HG02852 (cell line): ENCODE results near the gene PSME1.

Experiments
- ATAC-seq: cut with Tn5 transposase; IDR thresholded peaks from one replicate; pipeline ENCODE4 v1.9.1; 2021; ENCODE audit warnings: mild to moderate bottlenecking, moderate library complexity; ENCODE audit not compliant: unreplicated experiment

The PSME1 gene

GRCh38 chr14:24135834-24136683 lies at the start of gene PSME1:
Gene PSME1 (plus strand): TSS chr14:24136194. CDS start chr14:24136263, 69 bp downstream.
- peak; percentile 87 for ATAC-seq

- ATAC-seq = no peak
Measured at GRCh38 chr14:24087004-24087403, 49.0 kb upstream of the PSME1 start.

- no peak for ATAC-seq
Measured at GRCh38 chr14:24088095-24088494, 47.9 kb upstream of the PSME1 start.

- ATAC-seq = no peak
Measured at GRCh38 chr14:24089890-24090289, 46.1 kb upstream of the PSME1 start.

- no peak for ATAC-seq
Measured at GRCh38 chr14:24092110-24092504, 43.9 kb upstream of the PSME1 start.

- ATAC-seq = no peak
Measured at GRCh38 chr14:24092505-24093206, 43.3 kb upstream of the PSME1 start.

- no peak for ATAC-seq
Measured at GRCh38 chr14:24093207-24093900, 42.6 kb upstream of the PSME1 start.

- peak; percentile 50 for ATAC-seq
Measured at GRCh38 chr14:24093901-24094840, 41.8 kb upstream of the PSME1 start, which contains the start of gene PCK2. Gene PCK2 (plus strand): TSS chr14:24094311. CDS start chr14:24094406, 95 bp downstream.

GRCh38 chr14:24094841-24095270 lies 41.1 kb upstream of the PSME1 start:
- no peak for ATAC-seq

GRCh38 chr14:24095271-24096068 lies 40.5 kb upstream of the PSME1 start:
- ATAC-seq = peak; percentile 70

GRCh38 chr14:24096545-24097181 lies 39.3 kb upstream of the PSME1 start:
- ATAC-seq = no peak

- ATAC-seq = no peak
Measured at GRCh38 chr14:24098229-24098926, 37.6 kb upstream of the PSME1 start.

- ATAC-seq = no peak
Measured at GRCh38 chr14:24098927-24099813, 36.8 kb upstream of the PSME1 start.

GRCh38 chr14:24100197-24100981 lies 35.6 kb upstream of the PSME1 start:
- no peak for ATAC-seq

- ATAC-seq = no peak
Measured at GRCh38 chr14:24100982-24101494, 35.0 kb upstream of the PSME1 start.

- no peak for ATAC-seq
Measured at GRCh38 chr14:24102357-24103048, 33.5 kb upstream of the PSME1 start.
